BLaER1 treated with 17β-estradiol and CSF1 and Interleukin-3, amounts not matched to agents 10 nM and 100 nM (cell line): ENCODE measurements around the gene GPN2.
"Not testable (repeated sequence)": the region's sequence is repeated elsewhere in the genome, so short reads cannot be mapped to it uniquely, and the experiment has no call there.

Experiments
- H3K27ac ChIP-seq, 11 experiments: shearing (Covaris generic); formaldehyde crosslinking; 2 replicates each; pipeline ENCODE4 v1.8.1; 2022
- H3K27me3 ChIP-seq, 11 experiments: shearing (Covaris generic); formaldehyde crosslinking; 2 replicates each; pipeline ENCODE4 v1.8.1; 2022
- H3K36me3 ChIP-seq, 11 experiments: shearing (Covaris generic); formaldehyde crosslinking; 2 replicates each; pipeline ENCODE4 v1.8.1; 2022
- H3K4me1 ChIP-seq, 10 experiments: shearing (Covaris generic); formaldehyde crosslinking; 2 replicates each; pipeline ENCODE4 v1.8.1; 2022
- H3K4me2 ChIP-seq, 11 experiments: shearing (Covaris generic); formaldehyde crosslinking; 2 replicates each; pipeline ENCODE4 v1.8.1; 2022
- H3K4me3 ChIP-seq, 10 experiments: shearing (Covaris generic); formaldehyde crosslinking; 2 replicates each; pipeline ENCODE4 v1.8.1; 2022
- H3K9ac ChIP-seq, 11 experiments: shearing (Covaris generic); formaldehyde crosslinking; 2 replicates each; pipeline ENCODE4 v1.8.1; 2022
- H3K9me3 ChIP-seq, 11 experiments: shearing (Covaris generic); formaldehyde crosslinking; replicated peaks in 1 of 11; 2 replicates each; pipeline ENCODE4 v1.8.1; 2022
- H4K20me1 ChIP-seq, 11 experiments: shearing (Covaris generic); formaldehyde crosslinking; 2 replicates each; pipeline ENCODE4 v1.8.1; 2022
- Cebpa-rat ChIP-seq, 11 experiments: shearing (Covaris generic); IDR thresholded peaks; 2 replicates each; pipeline ENCODE4 v1.8.1; 2022

The GPN2 gene

GRCh38 chr1:26838474-26839338 lies 51.4 kb downstream of the GPN2 start:
- Histone ChIP-seq H3K4me3 (no peak overlapping the region), H3K36me3 (peaks cover 88 to 97% (median 92%) of the 10 kb centered on the region in 11 experiments), H4K20me1 (peaks cover 0 to 76% (median 14%) of the 10 kb centered on the region in 11 experiments; a peak in 13 of 22 replicates), H3K9ac (peak overlapping the region in 4 of 11 experiments; percentile 11 to 26 (median 16); a peak in 5 of 22 replicates), H3K27me3 (no peaks in the 10 kb centered on the region), H3K27ac (0 out of 22 replicates have a peak overlapping the region, but pooled peaks of 2 of the 11 experiments have one; percentile 1 to 14), H3K4me1 (peaks cover 5 to 11% (median 9%) of the 10 kb centered on the region in 10 experiments), H3K4me2 (no peak overlapping the region), H3K9me3 (no peaks in the 10 kb centered on the region)
- TF ChIP-seq Cebpa-rat (IDR thresholded peaks at IDR 0.05), result no peak

GRCh38 chr1:26837665-26838064 lies 52.4 kb downstream of the GPN2 start:
- H3K27me3 ChIP-seq, H3K9me3 ChIP-seq, H3K27ac ChIP-seq, H3K9ac ChIP-seq, H3K4me3 ChIP-seq, H3K4me2 ChIP-seq: not testable (repeated sequence)
- Histone ChIP-seq H3K36me3 (peaks cover 82 to 96% (median 87%) of the 10 kb centered on the region in 11 experiments), H3K4me1 (peaks cover 15 to 21% (median 19%) of the 10 kb centered on the region in 10 experiments), H4K20me1 (peaks cover 0 to 73% (median 15%) of the 10 kb centered on the region in 11 experiments; a peak in 16 of 22 replicates)

GRCh38 chr1:26833432-26834405 lies 56.4 kb downstream of the GPN2 start:
- peak overlapping the region in 1 of 10 experiments; percentile 43; a peak in 1 of 20 replicates for H3K4me3 ChIP-seq
- peak overlapping the region; percentile 60 to 92 (median 78) for H3K4me2 ChIP-seq
- H3K36me3 ChIP-seq, result peaks cover 64 to 85% (median 75%) of the 10 kb centered on the region in 11 experiments
- H3K27ac ChIP-seq, result peak overlapping the region in 10 of 11 experiments; percentile 46 to 82 (median 71); a peak in 20 of 22 replicates
- no peaks in the 10 kb centered on the region for H3K9me3 ChIP-seq
- H4K20me1 ChIP-seq, result peaks cover 26 to 74% (median 47%) of the 10 kb centered on the region in 11 experiments; a peak in 18 of 22 replicates
- H3K9ac ChIP-seq, result peak overlapping the region; percentile 54 to 76 (median 64); a peak in 19 of 22 replicates
- no peak for TF ChIP-seq Cebpa-rat (IDR thresholded peaks at IDR 0.05)
- H3K27me3 ChIP-seq, result no peaks in the 10 kb centered on the region
- peaks cover 46 to 54% (median 51%) of the 10 kb centered on the region in 10 experiments for H3K4me1 ChIP-seq

- no peak for TF ChIP-seq Cebpa-rat (IDR thresholded peaks at IDR 0.05)
- H3K36me3 ChIP-seq, result peaks cover 53 to 72% (median 62%) of the 10 kb centered on the region in 11 experiments
These were observed 57.7 kb downstream of the GPN2 start for GRCh38 chr1:26832249-26832960.

GRCh38 chr1:26831546-26832248 lies 58.4 kb downstream of the GPN2 start:
- Histone ChIP-seq H4K20me1 (peaks cover 32 to 69% (median 58%) of the 10 kb centered on the region in 11 experiments; a peak in 19 of 22 replicates), H3K27ac (peak overlapping the region in 4 of 11 experiments; percentile 14 to 75 (median 35); a peak in 8 of 22 replicates), H3K9ac (peak overlapping the region in 8 of 11 experiments; percentile 2 to 76 (median 66); a peak in 10 of 22 replicates), H3K36me3 (peaks cover 50 to 72% (median 59%) of the 10 kb centered on the region in 11 experiments), H3K4me3 (no peak overlapping the region), H3K9me3 (no peaks in the 10 kb centered on the region), H3K27me3 (no peaks in the 10 kb centered on the region), H3K4me1 (peaks cover 60 to 68% (median 64%) of the 10 kb centered on the region in 10 experiments), H3K4me2 (peak overlapping the region in 10 of 11 experiments; percentile 9 to 92 (median 30); a peak in 16 of 22 replicates)
- TF ChIP-seq Cebpa-rat (IDR thresholded peaks at IDR 0.05), result no peak

More at GRCh38 chr1:26832249-26832960, 57.7 kb downstream of the GPN2 start:
- Histone ChIP-seq H3K9ac (peak overlapping the region in 10 of 11 experiments; percentile 32 to 76 (median 62); a peak in 11 of 22 replicates), H3K4me2 (peak overlapping the region; percentile 60 to 92 (median 78); a peak in 17 of 22 replicates), H3K27me3 (no peaks in the 10 kb centered on the region), H3K4me1 (peaks cover 58 to 66% (median 63%) of the 10 kb centered on the region in 10 experiments), H4K20me1 (peaks cover 31 to 66% (median 57%) of the 10 kb centered on the region in 11 experiments; a peak in 19 of 22 replicates), H3K9me3 (no peaks in the 10 kb centered on the region), H3K4me3 (no peak overlapping the region), H3K27ac (peak overlapping the region in 5 of 11 experiments; percentile 14 to 82 (median 72); a peak in 5 of 22 replicates)

GRCh38 chr1:26831059-26831458 lies 59.0 kb downstream of the GPN2 start:
- peaks cover 62 to 71% (median 67%) of the 10 kb centered on the region in 10 experiments for H3K4me1 ChIP-seq
- peaks cover 32 to 69% (median 58%) of the 10 kb centered on the region in 11 experiments; a peak in 19 of 22 replicates for H4K20me1 ChIP-seq
- peak overlapping the region in 5 of 11 experiments; percentile 2 to 73 (median 12); a peak in 6 of 22 replicates for H3K9ac ChIP-seq
- no peaks in the 10 kb centered on the region for H3K9me3 ChIP-seq
- peaks cover 44 to 67% (median 56%) of the 10 kb centered on the region in 11 experiments for H3K36me3 ChIP-seq
- H3K27me3 ChIP-seq, result no peaks in the 10 kb centered on the region
- peak overlapping the region in 3 of 11 experiments; percentile 27 to 44 (median 43); a peak in 5 of 22 replicates for H3K27ac ChIP-seq
- H3K4me3 ChIP-seq, result no peak overlapping the region
- peak overlapping the region in 8 of 11 experiments; percentile 9 to 87 (median 38); a peak in 10 of 22 replicates for H3K4me2 ChIP-seq
- no peak for TF ChIP-seq Cebpa-rat (IDR thresholded peaks at IDR 0.05)
